LNCaP clone FGC (cell line): ENCODE results near the gene RFC2.

Source experiments
- DNase-seq: peaks from one replicate; pipeline ENCODE4 v3.0.0-alpha.2; 2011; ENCODE audit warnings: low read depth
- H3K4me3 ChIP-seq: 2 replicates; pipeline ENCODE4 v1.5.1; 2011; ENCODE audit warnings: mild to moderate bottlenecking, low read depth, low read length, control low read depth
- CTCF ChIP-seq: IDR thresholded peaks from 2 replicates; pipeline ENCODE4 v1.5.1; 2012; ENCODE audit warnings: mild to moderate bottlenecking; ENCODE audit not compliant: control insufficient read depth, insufficient read depth; ENCODE audit errors: extremely low read depth

Gene RFC2

GRCh38 chr7:74246497-74246896, 7.7 kb downstream of the RFC2 start:
- DNase-seq, result no peak
- TF ChIP-seq CTCF, result no peak
- H3K4me3 ChIP-seq, result no peak overlapping the region

- no peak overlapping the region for H3K4me3 ChIP-seq
- DNase-seq, result no peak
- TF ChIP-seq CTCF, result no peak
Observed at GRCh38 chr7:74242122-74242443, 12.1 kb downstream of the RFC2 start.

- DNase-seq, result no peak
- H3K4me3 ChIP-seq, result no peak overlapping the region
- no peak for TF ChIP-seq CTCF
Observed at GRCh38 chr7:74240482-74240881, 13.7 kb downstream of the RFC2 start.

GRCh38 chr7:74236284-74236683, 17.9 kb downstream of the RFC2 start:
- no peak for TF ChIP-seq CTCF
- no peak for DNase-seq
- no peak overlapping the region for H3K4me3 ChIP-seq

- no peak for DNase-seq
- TF ChIP-seq CTCF, result no peak
- H3K4me3 ChIP-seq, result no peak overlapping the region
Observed at GRCh38 chr7:74235518-74236268, 18.5 kb downstream of the RFC2 start.

GRCh38 chr7:74233655-74234285, 20.4 kb downstream of the RFC2 start:
- H3K4me3 ChIP-seq, result no peak overlapping the region
- no peak for DNase-seq
- TF ChIP-seq CTCF, result no peak

- no peak for DNase-seq
- TF ChIP-seq CTCF, result no peak
- no peak overlapping the region for H3K4me3 ChIP-seq
Observed at GRCh38 chr7:74231232-74231590, 23.0 kb downstream of the RFC2 start.
